Stimulated activated memory B cell treated with anti-CD40 and anti-IgM and Interleukin-4, amounts not matched to agents 10 μg/mL and 1 μg/mL and 100 μg/mL, for 72 hours (primary cell): Measurements from ENCODE around the gene RASA3.

ENCODE experiments used
- ATAC-seq: fragments of 150-1000 bp; cut with Tn5 transposase; 2 replicates; pipeline ENCODE4 v1.10.0; 2021
- H3K27ac Mint-ChIP-seq: one replicate; pipeline ENCODE4 v1.8.0; 2022; ENCODE audit warnings: mild to moderate bottlenecking, mixed read lengths
- H3K27me3 Mint-ChIP-seq: one replicate; pipeline ENCODE4 v1.8.0; 2022; ENCODE audit warnings: mixed read lengths
- H3K36me3 Mint-ChIP-seq: one replicate; pipeline ENCODE4 v1.8.0; 2022; ENCODE audit warnings: mixed read lengths
- H3K4me1 Mint-ChIP-seq: one replicate; pipeline ENCODE4 v1.8.0; 2022; ENCODE audit warnings: mixed read lengths
- H3K4me3 Mint-ChIP-seq: one replicate; pipeline ENCODE4 v1.8.0; 2022; ENCODE audit warnings: mild to moderate bottlenecking, moderate library complexity, mixed read lengths
- H3K9me3 Mint-ChIP-seq: one replicate; pipeline ENCODE4 v1.8.0; 2022; ENCODE audit warnings: mixed read lengths

Gene RASA3

GRCh38 chr13:114018461-114019055 lies 113.9 kb downstream of the RASA3 start:
- H3K4me3 Mint-ChIP-seq = no peak overlapping the region
- no peak for ATAC-seq
- no peak overlapping the region for H3K27ac Mint-ChIP-seq
- peaks cover 38% of the 10 kb centered on the region for H3K36me3 Mint-ChIP-seq
- H3K27me3 Mint-ChIP-seq = no peaks in the 10 kb centered on the region
- no peaks in the 10 kb centered on the region for H3K9me3 Mint-ChIP-seq
- peaks cover 31% of the 10 kb centered on the region for H3K4me1 Mint-ChIP-seq

GRCh38 chr13:114017966-114018365 lies 114.5 kb downstream of the RASA3 start:
- no peak for ATAC-seq
- Mint-ChIP-seq H3K36me3 (peaks cover 38% of the 10 kb centered on the region), H3K27ac (no peak overlapping the region), H3K9me3 (no peaks in the 10 kb centered on the region), H3K27me3 (no peaks in the 10 kb centered on the region), H3K4me3 (no peak overlapping the region), H3K4me1 (peaks cover 25% of the 10 kb centered on the region)

- Mint-ChIP-seq H3K27ac (no peak overlapping the region), H3K27me3 (no peaks in the 10 kb centered on the region), H3K9me3 (no peaks in the 10 kb centered on the region), H3K36me3 (peaks cover 38% of the 10 kb centered on the region), H3K4me3 (no peak overlapping the region), H3K4me1 (peaks cover 16% of the 10 kb centered on the region)
- no peak for ATAC-seq
Measured at GRCh38 chr13:114017028-114017630, 115.3 kb downstream of the RASA3 start.

DNA sequence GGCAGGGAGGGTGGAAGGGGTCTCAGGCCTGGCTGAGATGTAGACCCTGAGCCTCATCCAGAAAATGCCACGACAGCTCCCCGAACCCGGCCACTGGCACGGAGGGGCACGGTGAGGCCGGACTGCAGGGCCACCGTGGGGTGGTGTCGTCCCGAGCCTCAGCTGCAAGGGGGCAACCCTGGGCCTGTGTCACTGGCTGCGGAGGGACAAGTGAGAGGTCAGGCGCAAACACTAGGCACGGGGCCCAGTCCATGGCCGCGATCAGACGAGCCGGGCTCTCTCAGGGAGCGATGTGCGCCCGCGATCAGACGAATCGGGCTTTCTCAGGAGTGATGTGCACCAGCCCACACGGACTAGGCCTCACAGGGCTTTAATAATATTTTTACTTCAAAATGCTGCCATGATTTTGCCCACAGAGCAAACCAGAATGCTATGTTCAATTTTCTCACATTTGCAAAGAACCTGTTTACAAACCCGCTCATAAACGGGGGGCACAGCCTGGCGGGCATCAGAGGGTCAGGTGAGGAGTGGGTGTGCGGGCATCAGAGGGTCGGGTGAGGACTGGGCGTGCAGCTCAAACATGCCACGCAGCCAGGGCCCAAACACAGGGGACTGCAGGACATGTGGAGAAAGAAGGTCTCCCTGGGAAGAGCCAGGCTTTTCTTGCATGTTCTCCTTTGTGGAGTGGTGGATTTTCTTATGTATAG lies 115.9 kb downstream of the RASA3 start:
- Mint-ChIP-seq H3K4me1 (peaks cover 12% of the 10 kb centered on the region), H3K36me3 (peaks cover 37% of the 10 kb centered on the region), H3K9me3 (no peaks in the 10 kb centered on the region), H3K27me3 (no peaks in the 10 kb centered on the region), H3K4me3 (no peak overlapping the region), H3K27ac (no peak overlapping the region)
- ATAC-seq = no peak

DNA sequence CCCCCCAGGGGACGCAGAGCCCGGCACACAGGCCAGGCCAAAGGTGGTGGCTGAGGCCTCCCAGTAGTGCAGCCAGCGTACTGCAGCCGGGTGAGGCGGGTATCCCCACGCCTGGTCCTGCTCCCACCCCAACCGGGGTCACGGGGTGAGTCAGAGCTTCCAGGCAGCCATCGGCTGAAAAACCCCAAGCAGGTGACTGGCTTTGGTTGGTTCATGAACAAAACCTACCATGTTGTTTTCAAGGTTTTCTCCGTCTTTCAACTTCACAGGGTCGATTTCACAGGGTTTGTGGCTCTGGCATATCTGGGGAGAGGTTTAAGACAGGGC lies 116.5 kb downstream of the RASA3 start:
- no peak for ATAC-seq
- no peak overlapping the region for H3K27ac Mint-ChIP-seq
- peaks cover 35% of the 10 kb centered on the region for H3K36me3 Mint-ChIP-seq
- no peaks in the 10 kb centered on the region for H3K27me3 Mint-ChIP-seq
- H3K4me3 Mint-ChIP-seq = no peak overlapping the region
- H3K9me3 Mint-ChIP-seq = no peaks in the 10 kb centered on the region
- peaks cover 7% of the 10 kb centered on the region for H3K4me1 Mint-ChIP-seq

GRCh38 chr13:114015111-114015968 lies 117.1 kb downstream of the RASA3 start:
- no peaks in the 10 kb centered on the region for H3K9me3 Mint-ChIP-seq
- H3K27ac Mint-ChIP-seq = no peak overlapping the region
- no peak for ATAC-seq
- peaks cover under 1% of the 10 kb centered on the region for H3K4me1 Mint-ChIP-seq
- peaks cover 35% of the 10 kb centered on the region for H3K36me3 Mint-ChIP-seq
- no peak overlapping the region for H3K4me3 Mint-ChIP-seq
- no peaks in the 10 kb centered on the region for H3K27me3 Mint-ChIP-seq

- no peak overlapping the region for H3K27ac Mint-ChIP-seq
- no peaks in the 10 kb centered on the region for H3K27me3 Mint-ChIP-seq
- no peaks in the 10 kb centered on the region for H3K4me1 Mint-ChIP-seq
- no peaks in the 10 kb centered on the region for H3K9me3 Mint-ChIP-seq
- no peak for ATAC-seq
- peaks cover 47% of the 10 kb centered on the region for H3K36me3 Mint-ChIP-seq
- H3K4me3 Mint-ChIP-seq = no peak overlapping the region
Measured at GRCh38 chr13:114013952-114014629, 118.3 kb downstream of the RASA3 start.

- Mint-ChIP-seq H3K27me3 (no peaks in the 10 kb centered on the region), H3K4me3 (no peak overlapping the region), H3K4me1 (no peaks in the 10 kb centered on the region), H3K9me3 (no peaks in the 10 kb centered on the region), H3K36me3 (peaks cover 45% of the 10 kb centered on the region), H3K27ac (no peak overlapping the region)
- ATAC-seq = no peak
Measured at GRCh38 chr13:114013336-114013735, 119.1 kb downstream of the RASA3 start.

- Mint-ChIP-seq H3K4me3 (no peak overlapping the region), H3K27me3 (no peaks in the 10 kb centered on the region), H3K27ac (no peak overlapping the region), H3K9me3 (no peaks in the 10 kb centered on the region), H3K4me1 (no peaks in the 10 kb centered on the region), H3K36me3 (peaks cover 41% of the 10 kb centered on the region)
- no peak for ATAC-seq
Measured at GRCh38 chr13:114012921-114013320, 119.5 kb downstream of the RASA3 start.

GRCh38 chr13:114012141-114012540 lies 120.3 kb downstream of the RASA3 start:
- ATAC-seq = no peak

DNA sequence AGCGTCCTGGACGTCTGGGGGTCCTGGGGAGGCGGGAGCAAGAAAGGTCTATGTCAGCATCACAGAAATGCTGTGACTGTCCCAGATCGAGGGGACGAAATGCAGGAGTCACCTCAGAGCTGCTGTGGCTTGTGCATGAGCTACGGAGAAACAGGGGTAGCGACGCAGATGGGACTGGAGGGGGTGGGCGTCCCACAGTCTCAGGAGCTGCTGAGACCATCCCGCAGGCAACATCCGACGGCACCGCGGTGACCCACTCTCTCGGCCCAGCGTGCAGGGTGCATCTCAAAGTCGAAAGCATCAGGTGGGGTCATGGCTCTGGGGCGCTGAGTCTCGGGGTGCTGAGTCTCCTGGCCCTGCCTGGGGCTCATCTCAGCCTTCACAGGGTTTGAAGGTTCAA lies 121.2 kb downstream of the RASA3 start:
- Mint-ChIP-seq H3K36me3 (peaks cover 34% of the 10 kb centered on the region), H3K4me3 (no peak overlapping the region), H3K9me3 (no peaks in the 10 kb centered on the region), H3K4me1 (no peaks in the 10 kb centered on the region), H3K27ac (peak overlapping the region; percentile 23), H3K27me3 (no peaks in the 10 kb centered on the region)
- ATAC-seq = no peak

More at GRCh38 chr13:114012141-114012540, 120.3 kb downstream of the RASA3 start:
- Mint-ChIP-seq H3K27me3 (no peaks in the 10 kb centered on the region), H3K27ac (no peak overlapping the region), H3K36me3 (peaks cover 43% of the 10 kb centered on the region), H3K9me3 (no peaks in the 10 kb centered on the region), H3K4me3 (no peak overlapping the region), H3K4me1 (no peaks in the 10 kb centered on the region)

GRCh38 chr13:114010401-114011101 lies 121.9 kb downstream of the RASA3 start:
- peak; percentile 91 for ATAC-seq
- Mint-ChIP-seq H3K4me3 (no peak overlapping the region), H3K27me3 (no peaks in the 10 kb centered on the region), H3K9me3 (no peaks in the 10 kb centered on the region), H3K4me1 (no peaks in the 10 kb centered on the region), H3K27ac (peak overlapping the region; percentile 27), H3K36me3 (peaks cover 32% of the 10 kb centered on the region)

GRCh38 chr13:114009590-114010400 lies 122.6 kb downstream of the RASA3 start:
- H3K36me3 Mint-ChIP-seq = peaks cover 38% of the 10 kb centered on the region
- H3K4me1 Mint-ChIP-seq = no peaks in the 10 kb centered on the region
- no peak overlapping the region for H3K4me3 Mint-ChIP-seq
- no peak for ATAC-seq
- no peaks in the 10 kb centered on the region for H3K9me3 Mint-ChIP-seq
- no peaks in the 10 kb centered on the region for H3K27me3 Mint-ChIP-seq
- peak overlapping the region; percentile 27 for H3K27ac Mint-ChIP-seq
